ENCODE measurements around the gene TRAPPC12.

GRCh38 chr2:3466482-3466863, 87.0 kb downstream of the TRAPPC12 start:
- TF ChIP-seq CTCF (IDR thresholded peaks at IDR 0.05; ENCODE audit: poor library complexity, severe bottlenecking), result no peak
- TF ChIP-seq POLR2AphosphoS5 (IDR thresholded peaks at IDR 0.05), result no peak
- no peak for TF ChIP-seq TAF1 (IDR thresholded peaks at IDR 0.05; ENCODE audit: low read depth)
- no peak for TF ChIP-seq MXI1 (conservative IDR thresholded peaks at IDR 0.05; ENCODE audit: poor library complexity, severe bottlenecking)
